GM12892 (cell line): ENCODE data around the gene TMEM247.

ENCODE experiments used
- POLR2A ChIP-seq: IDR thresholded peaks from 2 replicates; pipeline ENCODE4 v1.6.1; 2011; ENCODE audit warnings: low read depth, low read length, control low read depth
- TAF1 ChIP-seq: IDR thresholded peaks from 2 replicates; pipeline ENCODE4 v1.6.1; 2011; ENCODE audit warnings: low read depth, mild to moderate bottlenecking, control low read depth, low read length, borderline replicate concordance

GRCh38 chr2:46531863-46532262 is 52.5 kb downstream of the TMEM247 start:
- TF ChIP-seq TAF1 (no peak), POLR2A (no peak)
